ENCODE measurements around the gene EGLN1.

- no peak for TF ChIP-seq CTCF (IDR thresholded peaks at IDR 0.05)
- no peak for TF ChIP-seq POLR2A (IDR thresholded peaks at IDR 0.05)
Measured at GRCh38 chr1:231420299-231420958, 1.7 kb downstream of the EGLN1 start.

All from thyroid gland (tissue), 4 donors.